Type B pancreatic cell (in vitro differentiated cells): Measurements from ENCODE around the gene NELL1. TPM values are rescaled to one million over a fixed set of nuclear protein-coding genes. Genes with fewer than 3 reads are reported as not detected.

Experiments
- DNase-seq: peaks from one replicate; pipeline ENCODE4 v3.0.0; 2021; ENCODE audit warnings: mixed read lengths; ENCODE audit not compliant: unreplicated experiment; ENCODE audit errors: extremely low spot score
- H3K27ac Mint-ChIP-seq: 2 replicates; pipeline ENCODE4 v1.8.0; 2021; ENCODE audit warnings: mild to moderate bottlenecking, mixed read lengths
- H3K27me3 Mint-ChIP-seq: 2 replicates; pipeline ENCODE4 v1.8.0; 2021; ENCODE audit warnings: mixed read lengths
- H3K36me3 Mint-ChIP-seq: 2 replicates; pipeline ENCODE4 v1.8.0; 2021; ENCODE audit warnings: mixed read lengths
- H3K4me1 Mint-ChIP-seq: one replicate; pipeline ENCODE4 v1.8.0; 2021; ENCODE audit warnings: mixed read lengths; ENCODE audit not compliant: unreplicated experiment
- H3K4me3 Mint-ChIP-seq: 2 replicates; pipeline ENCODE4 v1.8.0; 2021; ENCODE audit warnings: mild to moderate bottlenecking, mixed read lengths
- H3K9me3 Mint-ChIP-seq: 2 replicates; pipeline ENCODE4 v1.8.0; 2021; ENCODE audit warnings: mixed read lengths
- total RNA-seq: library from RNA; stranded (reverse); gene quantifications from 2 replicates; pipeline ENCODE4 v1.2.1, GENCODE V29; 2021; ENCODE audit warnings: low replicate concordance
- TF ChIP-seq, protein P1 (sequence below): fragments of 200-600 bp; sonication (generic); conservative IDR thresholded peaks from 2 replicates; pipeline ENCODE4 v1.5.0; 2021; ENCODE audit warnings: antibody characterized with exemption, mild to moderate bottlenecking

The NELL1 gene
- total RNA-seq, 1 donor from 2014 or later = 16.9 TPM

DNA sequence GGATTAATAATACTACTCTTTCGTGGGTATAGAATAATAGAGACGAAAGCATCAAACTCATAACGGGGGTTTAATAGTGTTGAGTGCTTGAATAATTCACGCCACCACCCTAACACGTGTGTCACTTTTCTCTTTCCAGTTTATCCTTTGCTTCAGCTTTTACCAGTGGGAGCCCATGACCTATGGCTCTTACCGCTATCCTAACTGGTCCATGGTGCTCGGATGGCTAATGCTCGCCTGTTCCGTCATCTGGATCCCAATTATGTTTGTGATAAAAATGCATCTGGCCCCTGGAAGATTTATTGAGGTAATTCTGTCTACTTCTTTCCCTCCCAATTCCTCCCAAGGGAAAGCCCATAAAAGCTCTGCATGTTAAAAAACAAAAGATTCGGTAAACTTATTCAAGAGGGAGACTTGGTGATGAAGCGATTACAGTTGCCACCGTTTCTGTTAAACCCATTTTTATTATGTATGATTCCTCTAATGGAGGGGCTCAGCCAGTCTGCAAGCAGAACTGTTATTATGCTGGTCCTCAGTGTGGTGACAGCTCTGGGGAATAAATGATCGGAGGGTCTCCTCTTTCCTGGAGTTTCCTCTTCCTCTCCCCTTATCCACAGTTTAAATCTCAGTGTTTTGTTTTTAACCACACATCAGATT, 17.1 kb upstream of the NELL1 start:
- Mint-ChIP-seq H3K36me3 (no peaks in the 10 kb centered on the region), H3K4me1 (no peaks in the 10 kb centered on the region), H3K27me3 (peaks cover 32% of the 10 kb centered on the region), H3K9me3 (no peaks in the 10 kb centered on the region), H3K27ac (no peak overlapping the region), H3K4me3 (no peak overlapping the region)
- DNase-seq = no peak
- TF ChIP-seq, protein P1, sequence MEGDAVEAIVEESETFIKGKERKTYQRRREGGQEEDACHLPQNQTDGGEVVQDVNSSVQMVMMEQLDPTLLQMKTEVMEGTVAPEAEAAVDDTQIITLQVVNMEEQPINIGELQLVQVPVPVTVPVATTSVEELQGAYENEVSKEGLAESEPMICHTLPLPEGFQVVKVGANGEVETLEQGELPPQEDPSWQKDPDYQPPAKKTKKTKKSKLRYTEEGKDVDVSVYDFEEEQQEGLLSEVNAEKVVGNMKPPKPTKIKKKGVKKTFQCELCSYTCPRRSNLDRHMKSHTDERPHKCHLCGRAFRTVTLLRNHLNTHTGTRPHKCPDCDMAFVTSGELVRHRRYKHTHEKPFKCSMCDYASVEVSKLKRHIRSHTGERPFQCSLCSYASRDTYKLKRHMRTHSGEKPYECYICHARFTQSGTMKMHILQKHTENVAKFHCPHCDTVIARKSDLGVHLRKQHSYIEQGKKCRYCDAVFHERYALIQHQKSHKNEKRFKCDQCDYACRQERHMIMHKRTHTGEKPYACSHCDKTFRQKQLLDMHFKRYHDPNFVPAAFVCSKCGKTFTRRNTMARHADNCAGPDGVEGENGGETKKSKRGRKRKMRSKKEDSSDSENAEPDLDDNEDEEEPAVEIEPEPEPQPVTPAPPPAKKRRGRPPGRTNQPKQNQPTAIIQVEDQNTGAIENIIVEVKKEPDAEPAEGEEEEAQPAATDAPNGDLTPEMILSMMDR = no peak

DNA sequence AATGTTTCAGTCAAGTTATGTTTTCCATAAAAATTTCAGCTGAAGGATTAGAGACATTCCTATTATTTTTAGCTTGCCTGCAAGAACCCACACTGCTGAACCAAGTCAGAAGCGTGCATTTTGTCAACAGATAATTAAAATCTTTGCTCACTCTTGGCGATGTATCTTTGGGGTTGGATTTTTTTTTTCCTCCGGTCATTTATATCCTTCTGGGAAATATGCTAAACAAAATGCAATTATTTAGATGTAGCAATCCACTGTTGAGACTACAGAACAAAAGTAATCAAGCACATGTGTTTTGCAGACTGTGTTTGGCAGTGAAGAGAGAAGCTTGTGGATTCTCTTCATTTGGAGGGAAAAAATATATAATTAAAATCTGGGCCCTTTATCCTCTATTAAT, 15.3 kb upstream of the NELL1 start:
- Mint-ChIP-seq H3K4me3 (no peak overlapping the region), H3K4me1 (no peaks in the 10 kb centered on the region), H3K9me3 (no peaks in the 10 kb centered on the region), H3K36me3 (no peaks in the 10 kb centered on the region), H3K27me3 (peaks cover 35% of the 10 kb centered on the region), H3K27ac (no peak overlapping the region)
- TF ChIP-seq, protein P1 = no peak
- DNase-seq = no peak

DNA sequence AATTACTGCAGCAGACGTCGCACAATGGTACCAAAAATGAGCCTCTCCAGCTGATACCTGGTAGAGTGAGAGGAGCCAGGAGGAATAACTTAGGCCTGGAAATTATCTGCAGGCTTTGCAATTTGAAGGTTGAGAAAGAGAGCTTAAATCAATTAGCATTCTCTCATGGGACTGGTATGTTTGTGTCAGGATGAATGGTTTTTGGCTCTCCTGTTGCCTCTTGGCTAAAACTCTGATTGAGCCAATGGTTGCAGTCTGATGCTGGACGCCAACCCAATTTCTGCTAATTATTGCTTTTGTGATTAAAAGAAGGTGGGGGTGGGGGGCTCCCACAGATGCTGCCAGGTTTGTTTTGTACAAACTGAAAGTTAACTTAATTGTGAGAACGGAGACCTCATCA, 12.5 kb upstream of the NELL1 start:
- H3K27ac Mint-ChIP-seq = no peak overlapping the region
- peaks cover 34% of the 10 kb centered on the region for H3K27me3 Mint-ChIP-seq
- H3K9me3 Mint-ChIP-seq = no peaks in the 10 kb centered on the region
- TF ChIP-seq, protein P1 = no peak
- H3K36me3 Mint-ChIP-seq = no peaks in the 10 kb centered on the region
- DNase-seq = no peak
- H3K4me1 Mint-ChIP-seq = no peaks in the 10 kb centered on the region
- no peak overlapping the region for H3K4me3 Mint-ChIP-seq

DNA sequence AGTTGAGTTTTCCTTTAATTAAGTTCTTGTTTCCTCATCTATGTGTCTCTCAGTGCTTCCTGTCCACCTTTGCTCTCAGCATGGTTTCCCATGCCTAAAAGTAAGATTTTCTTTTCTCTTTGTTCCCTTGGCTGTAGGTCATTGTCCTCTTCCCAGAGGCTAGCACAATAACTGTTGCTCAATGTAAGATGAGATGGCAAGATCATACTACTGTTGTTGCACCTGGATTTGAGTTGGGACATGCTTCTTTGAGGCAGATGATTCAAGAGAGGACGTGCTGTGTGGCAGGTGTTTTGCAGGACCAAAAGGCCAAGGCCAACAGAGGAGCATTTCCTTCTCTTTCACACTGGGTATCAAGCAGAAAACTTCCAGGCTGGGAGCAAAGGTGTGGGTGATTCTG, 11.3 kb upstream of the NELL1 start:
- no peak for DNase-seq
- Mint-ChIP-seq H3K27ac (no peak overlapping the region), H3K27me3 (peaks cover 27% of the 10 kb centered on the region), H3K9me3 (no peaks in the 10 kb centered on the region), H3K4me1 (no peaks in the 10 kb centered on the region), H3K4me3 (no peak overlapping the region), H3K36me3 (no peaks in the 10 kb centered on the region)
- TF ChIP-seq, protein P1 = no peak

DNA sequence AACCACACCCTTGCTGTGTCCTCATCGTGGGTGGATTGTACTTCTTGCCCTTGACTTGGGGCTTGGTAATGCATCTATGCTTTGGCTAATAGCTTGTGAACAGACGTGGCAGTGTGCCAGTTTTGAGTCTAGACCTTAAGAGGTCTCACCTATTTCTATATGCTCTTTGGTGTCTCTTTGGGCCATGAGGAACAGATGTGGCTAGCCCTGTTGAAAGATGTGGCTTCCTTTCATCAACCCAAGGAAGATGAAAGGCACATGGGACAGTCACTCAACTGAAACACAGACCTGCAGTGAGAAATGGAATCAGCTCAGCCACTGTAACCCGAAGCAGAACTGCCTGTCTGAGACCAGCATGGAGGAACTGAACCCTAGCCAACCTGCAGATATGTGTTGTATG, 7.9 kb upstream of the NELL1 start:
- Mint-ChIP-seq H3K4me1 (no peaks in the 10 kb centered on the region), H3K36me3 (no peaks in the 10 kb centered on the region), H3K4me3 (no peak overlapping the region), H3K27ac (no peak overlapping the region), H3K9me3 (peaks cover 1% of the 10 kb centered on the region), H3K27me3 (peaks cover 28% of the 10 kb centered on the region)
- TF ChIP-seq, protein P1 = no peak
- no peak for DNase-seq
